WI38 (cell line): ENCODE measurements around the gene PSG7.
"Not testable (repeated sequence)": the region's sequence is repeated elsewhere in the genome, so short reads cannot be mapped to it uniquely, and the experiment has no call there.

Experiments used
- H3K4me3 ChIP-seq: 2 replicates; pipeline ENCODE4 v1.5.1; 2011; ENCODE audit warnings: low read depth, mild to moderate bottlenecking, control low read depth, low read length
- TF ChIP-seq, protein P1 (sequence below): IDR thresholded peaks from 2 replicates; pipeline ENCODE4 v1.5.1; 2012; ENCODE audit warnings: low read depth, mild to moderate bottlenecking, control low read depth, low read length

PSG7 gene

DNA sequence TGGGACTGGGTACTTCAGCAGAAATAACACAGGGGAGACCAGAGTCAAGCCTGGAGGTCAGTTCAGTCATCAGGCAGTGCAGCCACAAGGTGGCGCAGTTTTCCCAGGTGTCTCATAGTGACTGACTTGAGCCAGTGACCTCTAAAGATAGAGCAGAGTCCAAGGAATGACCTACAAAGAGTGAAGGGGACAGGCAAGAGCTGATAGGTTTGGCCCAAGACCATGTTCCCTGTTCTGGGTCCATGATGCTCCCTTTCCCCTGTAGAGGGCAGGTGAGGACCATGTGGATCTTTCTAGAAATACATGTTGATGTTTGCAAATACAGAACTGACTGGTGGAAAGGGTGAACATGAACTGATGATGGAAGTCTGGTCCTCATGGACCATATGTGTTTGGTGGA is 6.8 kb downstream of the PSG7 start:
- TF ChIP-seq, protein P1, sequence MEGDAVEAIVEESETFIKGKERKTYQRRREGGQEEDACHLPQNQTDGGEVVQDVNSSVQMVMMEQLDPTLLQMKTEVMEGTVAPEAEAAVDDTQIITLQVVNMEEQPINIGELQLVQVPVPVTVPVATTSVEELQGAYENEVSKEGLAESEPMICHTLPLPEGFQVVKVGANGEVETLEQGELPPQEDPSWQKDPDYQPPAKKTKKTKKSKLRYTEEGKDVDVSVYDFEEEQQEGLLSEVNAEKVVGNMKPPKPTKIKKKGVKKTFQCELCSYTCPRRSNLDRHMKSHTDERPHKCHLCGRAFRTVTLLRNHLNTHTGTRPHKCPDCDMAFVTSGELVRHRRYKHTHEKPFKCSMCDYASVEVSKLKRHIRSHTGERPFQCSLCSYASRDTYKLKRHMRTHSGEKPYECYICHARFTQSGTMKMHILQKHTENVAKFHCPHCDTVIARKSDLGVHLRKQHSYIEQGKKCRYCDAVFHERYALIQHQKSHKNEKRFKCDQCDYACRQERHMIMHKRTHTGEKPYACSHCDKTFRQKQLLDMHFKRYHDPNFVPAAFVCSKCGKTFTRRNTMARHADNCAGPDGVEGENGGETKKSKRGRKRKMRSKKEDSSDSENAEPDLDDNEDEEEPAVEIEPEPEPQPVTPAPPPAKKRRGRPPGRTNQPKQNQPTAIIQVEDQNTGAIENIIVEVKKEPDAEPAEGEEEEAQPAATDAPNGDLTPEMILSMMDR = peak; percentile 22
- not testable (repeated sequence) for H3K4me3 ChIP-seq

DNA sequence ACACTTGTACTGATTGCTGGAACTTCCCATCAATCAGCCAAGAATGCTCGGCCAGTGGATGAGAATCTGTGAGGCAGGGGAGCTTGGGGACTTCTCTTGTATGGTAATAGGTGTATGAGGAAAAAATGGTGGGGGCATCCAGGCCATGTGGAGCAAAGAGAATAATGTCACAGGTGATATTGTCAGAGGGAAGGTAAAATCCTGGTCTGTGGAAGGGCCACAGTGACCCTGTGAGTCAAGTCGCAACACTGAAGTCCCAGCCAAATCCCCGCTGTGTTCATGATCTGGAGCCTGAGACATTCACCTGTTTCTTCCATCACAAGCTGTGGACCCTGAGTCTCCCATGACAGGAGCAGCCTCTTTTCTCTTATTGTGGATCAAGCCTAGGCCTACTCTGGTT is 8.1 kb downstream of the PSG7 start:
- TF ChIP-seq, protein P1 = no peak
- no peak overlapping the region for H3K4me3 ChIP-seq

DNA sequence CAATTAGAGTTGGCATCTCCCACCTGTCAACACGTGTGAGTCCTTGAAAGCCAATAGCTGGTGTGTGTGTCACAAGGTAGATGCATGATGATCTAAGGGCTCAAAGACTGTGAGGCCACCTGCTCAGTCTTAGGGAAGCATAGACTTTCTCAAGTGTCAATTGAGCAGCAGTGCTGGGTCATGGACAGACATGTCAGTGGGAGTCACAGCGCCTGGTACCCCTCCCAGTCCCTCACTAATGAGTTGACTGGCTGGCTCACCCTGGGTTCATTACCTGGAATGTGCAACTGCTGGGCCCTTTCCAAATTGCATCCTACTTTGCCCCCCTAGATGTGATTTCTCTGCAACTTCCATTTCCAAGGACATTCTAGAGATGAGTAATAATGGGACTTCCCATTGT is 10.2 kb downstream of the PSG7 start:
- TF ChIP-seq, protein P1 = no peak
- H3K4me3 ChIP-seq = no peak overlapping the region

DNA sequence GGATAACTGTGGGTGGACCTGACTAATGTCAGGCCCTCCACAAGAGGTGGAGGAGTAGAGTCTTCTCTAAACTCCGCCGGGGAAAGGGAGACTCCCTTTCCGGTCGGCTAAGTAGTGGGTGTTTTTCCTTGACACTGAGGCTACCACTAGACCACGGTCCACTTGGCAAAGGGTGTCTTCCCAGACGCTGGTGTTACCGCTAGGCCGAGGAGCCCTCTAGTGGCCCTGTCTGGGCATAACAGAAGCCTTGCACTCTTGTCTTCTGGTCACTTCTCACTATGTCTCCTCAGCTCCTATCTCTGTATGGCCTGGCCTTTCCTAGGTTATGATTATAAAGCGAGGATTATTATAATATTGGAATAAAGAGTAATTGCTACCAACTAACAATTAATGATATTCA is 13.9 kb downstream of the PSG7 start:
- TF ChIP-seq, protein P1 = peak; percentile 74
- H3K4me3 ChIP-seq = not testable (repeated sequence)

DNA sequence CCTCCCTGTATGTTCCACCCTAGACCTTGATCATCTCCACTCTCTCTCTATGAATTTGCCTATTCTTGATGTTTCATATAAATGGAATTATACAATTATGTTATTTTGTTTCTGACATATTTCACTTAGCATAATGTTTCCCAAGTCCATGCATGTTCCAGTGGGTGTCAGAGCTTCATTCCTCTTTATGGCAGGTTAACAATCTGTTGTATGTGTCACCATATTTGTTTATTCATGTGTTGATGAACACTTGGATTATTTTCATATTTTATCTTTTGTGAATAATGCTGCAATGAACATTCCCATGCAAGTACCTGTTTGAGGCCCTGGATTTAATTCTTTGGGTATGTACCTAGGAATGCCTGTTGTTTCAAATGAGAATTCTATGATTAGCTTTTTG is 16.0 kb downstream of the PSG7 start:
- H3K4me3 ChIP-seq = not testable (repeated sequence)

DNA sequence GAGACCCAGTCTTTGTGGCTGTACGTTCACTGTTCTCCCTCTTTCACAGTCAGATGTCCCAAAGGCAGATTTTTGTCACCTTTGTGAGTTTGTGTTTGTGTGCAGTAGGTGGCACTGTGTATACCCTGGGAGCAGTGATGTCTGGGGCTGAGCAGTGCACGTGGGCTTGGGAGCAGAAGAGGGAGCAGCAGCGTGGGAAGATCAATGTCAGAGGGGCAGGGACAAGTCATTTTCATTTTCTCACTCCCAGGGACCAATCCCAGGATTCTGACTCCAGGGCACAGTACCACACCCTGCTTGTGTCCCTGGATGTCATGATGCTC is 17.3 kb downstream of the PSG7 start:
- TF ChIP-seq, protein P1 = no peak
- H3K4me3 ChIP-seq = no peak overlapping the region

DNA sequence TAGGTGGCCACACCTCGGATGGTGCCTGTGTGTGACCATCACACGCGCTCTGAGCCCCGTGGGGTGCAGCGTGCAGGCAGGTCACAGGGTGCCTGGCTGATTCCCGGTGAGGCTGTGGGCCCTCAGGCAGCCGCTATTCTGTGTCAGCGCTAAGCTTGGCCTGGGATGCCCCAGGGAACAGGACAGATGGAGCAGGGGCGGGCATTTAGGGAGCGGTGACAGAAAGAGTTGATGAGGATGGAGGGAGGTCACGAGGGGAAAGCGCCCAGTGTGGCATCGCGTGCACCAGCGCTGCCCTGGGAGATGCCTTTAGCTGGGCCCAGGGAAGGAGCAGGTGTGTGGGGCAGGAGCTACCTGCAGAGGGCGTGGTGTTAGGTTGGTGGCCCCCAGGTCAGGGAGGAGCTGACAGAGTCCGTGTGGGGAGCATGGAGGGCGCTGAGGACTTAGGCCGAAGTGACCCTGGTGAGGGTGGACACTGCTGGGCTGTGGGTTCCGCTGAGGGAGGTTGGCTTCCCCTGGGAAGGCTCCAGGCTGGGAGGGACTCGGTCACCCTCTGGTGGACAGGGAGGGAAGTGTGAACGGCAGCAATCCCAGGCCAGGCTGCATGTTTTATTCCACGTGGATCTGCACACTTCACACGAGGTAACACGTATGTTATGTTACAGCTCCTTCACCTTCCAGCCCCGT is 17.8 kb downstream of the PSG7 start:
- not testable (repeated sequence) for H3K4me3 ChIP-seq

DNA sequence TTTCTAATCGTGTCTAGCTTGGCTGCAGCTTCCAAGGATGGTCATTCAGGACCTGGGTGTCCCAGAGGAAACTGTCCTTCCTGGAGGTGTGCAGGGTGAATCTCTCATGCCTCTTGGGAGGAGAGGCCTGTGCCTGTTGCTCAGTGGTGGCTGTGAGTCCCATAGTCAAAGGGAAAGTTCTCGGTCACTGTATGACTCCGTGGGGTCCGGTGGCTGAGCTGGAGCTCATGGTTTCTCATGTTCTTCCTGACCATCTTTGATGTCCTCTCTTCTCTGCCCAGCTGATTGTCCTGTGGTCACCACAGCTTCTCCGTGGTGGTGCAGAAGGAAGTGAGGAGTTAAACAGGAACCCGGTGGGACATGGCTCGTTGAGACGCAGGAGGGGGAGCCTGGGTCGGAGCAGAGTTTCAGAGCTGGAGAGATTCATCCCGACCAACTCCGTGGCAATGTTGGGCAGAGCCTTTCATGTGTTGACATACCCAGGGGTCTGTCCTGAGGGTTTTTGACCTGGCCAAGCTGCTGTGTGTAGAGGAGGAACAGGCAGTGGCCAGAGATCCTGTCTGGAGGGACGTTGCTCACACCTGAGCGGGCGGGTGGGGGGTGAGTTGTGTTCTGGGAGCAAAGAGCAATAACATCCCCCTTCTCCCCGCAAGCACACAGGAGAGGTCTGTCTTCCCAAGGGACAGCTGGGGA is 18.5 kb downstream of the PSG7 start:
- H3K4me3 ChIP-seq = not testable (repeated sequence)

DNA sequence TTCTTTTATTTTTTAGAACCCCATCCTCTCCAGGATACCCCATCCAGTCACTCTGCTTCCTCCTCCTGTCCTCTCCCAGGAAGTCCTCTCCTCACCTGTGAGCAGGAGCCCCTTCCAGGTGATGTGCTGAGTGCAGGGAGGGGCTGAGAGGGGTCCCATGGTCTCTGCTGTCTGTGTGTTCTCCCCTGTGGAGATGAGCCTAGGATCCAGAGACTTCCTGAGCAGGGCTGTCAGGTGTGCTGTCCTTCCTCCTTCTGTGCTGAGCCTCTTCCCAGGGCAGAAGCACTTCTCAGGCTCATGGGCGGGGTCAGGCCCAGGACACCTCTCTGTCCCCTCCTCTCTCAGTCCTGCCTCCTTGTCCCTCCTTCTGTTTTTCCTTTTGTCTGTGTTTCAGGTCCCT is 19.4 kb downstream of the PSG7 start, which contains the start of gene PSG6:
PSG6 (minus strand) TSS at position 261 of the 400 bp plus-strand sequence; CDS start at position 159, 102 bp downstream.
- not testable (repeated sequence) for H3K4me3 ChIP-seq

DNA sequence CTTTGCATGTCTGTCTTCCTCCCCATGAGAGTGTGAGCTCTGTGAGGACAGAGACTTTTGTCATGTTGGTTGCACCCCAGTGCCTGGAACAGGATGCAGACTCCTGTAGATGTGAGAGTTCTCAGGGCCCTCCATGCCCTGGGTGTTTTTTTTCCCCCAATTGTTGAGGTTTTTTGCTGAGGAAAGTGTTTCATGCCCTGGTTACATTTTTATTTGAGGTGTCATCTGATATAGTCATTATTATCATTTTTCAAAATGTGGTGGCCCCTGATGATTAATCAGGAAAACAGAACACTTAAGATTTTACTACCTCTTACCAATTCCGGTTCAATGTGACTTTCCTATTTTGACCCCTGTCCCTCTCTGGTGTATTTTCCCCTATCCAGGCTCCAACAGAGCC is 20.1 kb downstream of the PSG7 start:
- H3K4me3 ChIP-seq = not testable (repeated sequence)

DNA sequence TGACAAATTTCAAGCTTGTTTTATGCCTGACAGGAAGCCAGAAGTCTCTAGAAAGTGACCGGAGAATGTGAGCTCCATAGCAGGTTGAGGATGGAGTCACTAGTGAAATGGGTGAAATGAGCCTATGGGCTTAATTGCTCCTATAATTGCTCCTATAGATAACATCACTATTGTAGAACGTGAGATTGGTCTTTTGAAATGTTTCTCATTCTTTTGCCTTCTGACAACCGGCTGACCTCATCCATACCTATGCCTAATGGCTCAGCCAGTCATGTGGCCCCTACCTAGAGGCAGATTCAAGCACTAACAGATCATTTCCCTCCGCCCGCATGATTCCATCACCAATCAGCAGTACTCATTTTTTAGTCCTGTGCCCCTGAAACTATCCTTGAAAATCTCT is 23.5 kb downstream of the PSG7 start:
- not testable (repeated sequence) for H3K4me3 ChIP-seq

DNA sequence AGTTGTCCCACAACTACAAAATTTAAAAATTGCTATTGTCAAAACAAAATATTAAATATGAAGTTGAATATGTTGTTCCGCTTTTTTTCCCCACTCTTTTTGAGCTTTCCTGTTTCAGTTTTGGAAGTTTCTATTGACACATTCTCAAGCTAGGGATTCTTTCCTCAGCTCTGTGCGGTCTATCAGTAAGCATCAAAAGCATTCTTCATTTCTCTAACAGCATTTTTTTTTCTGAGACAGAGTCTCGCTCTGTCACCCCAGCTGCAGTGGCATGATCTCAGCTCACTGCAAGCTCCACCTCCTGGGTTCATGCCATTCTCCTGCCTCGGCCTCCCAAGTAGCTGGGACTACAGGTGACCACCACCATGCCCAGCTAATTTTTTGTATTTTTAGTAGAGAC is 24.1 kb downstream of the PSG7 start:
- not testable (repeated sequence) for H3K4me3 ChIP-seq

DNA sequence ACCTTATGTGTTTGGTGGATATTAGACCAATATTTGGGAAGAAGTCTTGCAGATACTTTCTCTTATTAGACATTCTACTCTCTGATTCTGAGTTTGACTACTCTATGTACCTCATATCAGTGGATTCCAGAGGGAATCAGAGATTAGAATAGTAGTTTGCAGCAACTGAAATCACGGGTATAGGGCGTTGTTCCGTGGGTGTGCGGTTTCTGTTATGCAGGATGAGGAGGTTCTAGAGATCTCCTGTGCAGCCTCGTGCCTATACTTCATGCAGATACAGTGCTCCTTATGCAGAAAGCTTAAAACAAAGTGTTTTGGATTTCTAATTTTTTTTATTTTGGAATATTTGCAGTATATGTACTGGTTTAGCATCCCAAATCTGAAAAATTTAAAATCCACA is 25.3 kb downstream of the PSG7 start:
- H3K4me3 ChIP-seq = not testable (repeated sequence)

DNA sequence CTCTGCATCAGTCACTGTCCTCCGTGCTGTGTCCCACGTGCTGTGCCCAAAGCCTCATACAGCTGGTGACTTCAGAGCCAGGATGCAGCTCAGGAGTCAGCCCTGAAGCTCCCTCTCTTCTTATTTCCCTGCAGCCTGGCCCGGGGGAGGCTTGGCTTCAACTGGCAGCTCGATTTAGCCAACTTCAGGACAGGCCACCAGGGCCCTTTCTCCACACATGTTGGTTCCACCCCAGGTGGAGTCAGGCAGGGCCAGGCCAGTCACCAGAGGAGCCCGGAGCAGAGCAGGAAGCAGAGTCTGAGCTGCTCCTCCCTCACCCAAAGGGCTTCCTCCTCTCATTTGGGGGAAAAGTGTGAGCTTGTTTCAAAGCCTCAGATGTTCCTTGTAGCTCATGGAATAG is 30.8 kb downstream of the PSG7 start:
- H3K4me3 ChIP-seq = not testable (repeated sequence)

DNA sequence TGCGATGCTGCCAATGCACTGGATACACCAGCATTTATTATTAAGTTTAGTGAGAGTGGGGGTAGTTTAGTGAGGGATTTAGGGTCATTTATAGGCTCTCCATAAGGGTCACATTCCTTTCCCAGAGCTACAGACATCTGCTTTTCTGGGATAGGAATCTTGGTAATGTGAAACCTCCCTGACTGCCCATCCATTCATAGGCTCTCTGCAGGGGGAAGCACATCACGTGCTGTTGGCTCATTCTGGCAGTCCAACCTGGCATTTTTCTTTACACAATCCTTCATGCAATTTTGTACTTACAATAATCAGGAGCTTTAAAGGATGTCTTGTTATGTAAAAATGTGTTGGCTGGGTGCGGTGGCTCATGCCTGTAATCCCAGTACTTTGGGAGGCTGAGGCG is 36.4 kb downstream of the PSG7 start:
- not testable (repeated sequence) for H3K4me3 ChIP-seq
